ENCODE measurements around the gene BTBD7.
A peak's percentile ranks its signal among the peaks of the same experiment; 100 is the strongest.

BTBD7 gene

DNA sequence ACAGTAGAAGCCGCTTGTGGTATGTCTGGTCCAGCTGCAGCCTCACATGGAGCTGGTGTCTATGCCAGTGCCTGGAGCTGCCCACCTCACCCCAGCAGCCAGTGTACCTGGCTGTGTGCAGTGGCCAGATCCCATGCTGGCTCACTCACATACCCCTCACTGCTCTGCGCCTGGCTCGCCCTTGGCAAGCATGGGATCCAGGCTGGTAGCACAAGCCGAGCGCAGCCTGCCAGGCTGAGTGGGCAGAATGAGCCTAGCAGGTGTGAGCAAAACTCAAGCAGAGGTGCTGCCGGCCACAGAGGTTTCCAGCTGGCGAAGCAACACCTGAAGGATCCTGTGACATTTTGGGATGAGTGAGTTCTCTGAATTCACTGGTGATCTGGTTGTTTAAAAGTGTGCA is 5.0 kb upstream of the BTBD7 start:
- no peak for DNase-seq (ENCODE audit: low read depth)
- TF ChIP-seq, protein P1, sequence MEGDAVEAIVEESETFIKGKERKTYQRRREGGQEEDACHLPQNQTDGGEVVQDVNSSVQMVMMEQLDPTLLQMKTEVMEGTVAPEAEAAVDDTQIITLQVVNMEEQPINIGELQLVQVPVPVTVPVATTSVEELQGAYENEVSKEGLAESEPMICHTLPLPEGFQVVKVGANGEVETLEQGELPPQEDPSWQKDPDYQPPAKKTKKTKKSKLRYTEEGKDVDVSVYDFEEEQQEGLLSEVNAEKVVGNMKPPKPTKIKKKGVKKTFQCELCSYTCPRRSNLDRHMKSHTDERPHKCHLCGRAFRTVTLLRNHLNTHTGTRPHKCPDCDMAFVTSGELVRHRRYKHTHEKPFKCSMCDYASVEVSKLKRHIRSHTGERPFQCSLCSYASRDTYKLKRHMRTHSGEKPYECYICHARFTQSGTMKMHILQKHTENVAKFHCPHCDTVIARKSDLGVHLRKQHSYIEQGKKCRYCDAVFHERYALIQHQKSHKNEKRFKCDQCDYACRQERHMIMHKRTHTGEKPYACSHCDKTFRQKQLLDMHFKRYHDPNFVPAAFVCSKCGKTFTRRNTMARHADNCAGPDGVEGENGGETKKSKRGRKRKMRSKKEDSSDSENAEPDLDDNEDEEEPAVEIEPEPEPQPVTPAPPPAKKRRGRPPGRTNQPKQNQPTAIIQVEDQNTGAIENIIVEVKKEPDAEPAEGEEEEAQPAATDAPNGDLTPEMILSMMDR (IDR thresholded peaks at IDR 0.05; ENCODE audit: low read depth, low read length, missing control alignments) = no peak

DNA sequence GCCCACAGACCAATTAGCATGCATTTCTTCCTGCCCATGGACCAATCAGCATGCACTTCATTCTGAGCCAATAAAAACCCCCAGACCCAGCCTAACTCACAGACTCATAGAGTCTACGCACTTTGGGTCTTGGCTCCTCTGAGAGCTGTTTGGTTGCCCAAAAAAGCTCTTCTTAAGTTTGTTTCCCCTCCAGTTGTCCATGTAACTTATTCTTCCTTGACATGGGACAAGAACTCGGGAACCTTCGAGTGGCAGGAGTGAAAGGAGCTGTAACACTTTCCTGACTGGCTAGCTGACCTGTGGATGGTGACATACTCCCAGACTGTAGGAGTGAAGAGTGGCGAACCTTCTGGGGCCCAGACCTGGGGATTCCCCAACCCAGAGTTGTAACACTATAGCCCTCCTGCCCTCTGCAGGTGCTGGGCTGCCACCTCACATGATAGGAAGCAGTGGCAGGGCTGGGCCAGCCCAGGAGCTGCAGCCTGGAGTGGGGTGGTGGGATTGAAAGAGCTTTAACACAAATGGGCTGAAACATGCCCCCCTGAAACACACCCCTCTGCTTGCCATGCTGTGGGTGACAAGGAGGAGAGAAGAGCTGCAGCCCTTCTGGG is 4.4 kb upstream of the BTBD7 start:
- H3K4me3 ChIP-seq (ENCODE audit: low read depth, low read length) = no peak overlapping the region
- no peak for DNase-seq (ENCODE audit: low read depth)
- TF ChIP-seq, protein P1 (IDR thresholded peaks at IDR 0.05; ENCODE audit: low read depth, low read length, missing control alignments) = no peak

More for the DNA sequence above, 5.0 kb upstream of the BTBD7 start:
- H3K4me3 ChIP-seq (ENCODE audit: low read depth, low read length) = no peak overlapping the region

DNA sequence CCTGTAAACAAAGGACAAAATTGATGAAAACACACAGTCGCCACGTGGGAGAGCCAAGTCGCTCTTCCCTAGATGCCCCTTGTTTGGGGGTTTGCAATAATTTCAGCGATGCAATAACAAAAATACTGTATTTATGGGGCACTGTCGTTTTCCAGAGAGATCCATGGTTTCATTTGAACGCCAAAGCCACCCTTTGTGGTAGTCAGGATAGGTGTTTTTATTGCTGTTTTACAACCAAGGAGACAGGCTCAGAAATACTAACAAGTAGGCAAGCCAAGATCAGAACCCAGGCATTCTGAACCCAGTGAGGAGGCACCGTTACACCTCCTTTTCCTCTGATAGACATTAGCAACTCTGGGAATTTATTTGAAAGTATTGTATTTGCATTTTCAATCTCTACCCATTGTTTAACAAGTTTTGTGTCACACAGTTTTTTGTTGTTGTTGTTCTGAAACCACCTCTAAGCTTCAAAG is 831 bp upstream of the BTBD7 start:
- H3K4me3 ChIP-seq (ENCODE audit: low read depth, low read length) = peak overlapping the region; percentile 83
- TF ChIP-seq, protein P1 (IDR thresholded peaks at IDR 0.05; ENCODE audit: low read depth, low read length, missing control alignments) = no peak
- no peak for DNase-seq (ENCODE audit: low read depth)

DNA sequence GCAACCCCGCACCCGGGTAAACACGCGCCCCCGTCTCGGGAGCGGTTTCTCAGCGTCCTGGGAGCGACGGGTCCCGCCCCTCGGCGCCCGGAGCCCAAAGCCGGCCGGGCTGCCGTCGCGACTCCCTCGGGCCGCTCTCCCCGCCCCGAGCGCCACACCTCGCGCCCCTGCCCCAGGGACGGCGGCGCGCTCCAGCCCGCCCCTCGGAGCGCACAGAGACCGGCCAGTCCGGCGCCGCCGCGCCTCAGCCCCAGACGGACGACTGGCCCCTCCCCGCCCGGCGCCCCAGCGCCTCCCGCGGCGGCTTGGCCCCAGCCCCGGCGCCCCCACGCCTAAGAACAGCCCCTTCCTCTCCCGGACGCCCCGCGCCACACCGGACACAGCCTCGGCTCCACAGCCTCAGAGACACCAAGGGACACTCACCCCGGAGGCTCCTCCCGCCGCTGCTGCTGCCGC is 411 bp downstream of the BTBD7 start:
- DNase-seq (ENCODE audit: low read depth) = no peak
- H3K4me3 ChIP-seq (ENCODE audit: low read depth, low read length) = peak overlapping the region; percentile 83
- TF ChIP-seq, protein P1 (IDR thresholded peaks at IDR 0.05; ENCODE audit: low read depth, low read length, missing control alignments) = no peak

DNA sequence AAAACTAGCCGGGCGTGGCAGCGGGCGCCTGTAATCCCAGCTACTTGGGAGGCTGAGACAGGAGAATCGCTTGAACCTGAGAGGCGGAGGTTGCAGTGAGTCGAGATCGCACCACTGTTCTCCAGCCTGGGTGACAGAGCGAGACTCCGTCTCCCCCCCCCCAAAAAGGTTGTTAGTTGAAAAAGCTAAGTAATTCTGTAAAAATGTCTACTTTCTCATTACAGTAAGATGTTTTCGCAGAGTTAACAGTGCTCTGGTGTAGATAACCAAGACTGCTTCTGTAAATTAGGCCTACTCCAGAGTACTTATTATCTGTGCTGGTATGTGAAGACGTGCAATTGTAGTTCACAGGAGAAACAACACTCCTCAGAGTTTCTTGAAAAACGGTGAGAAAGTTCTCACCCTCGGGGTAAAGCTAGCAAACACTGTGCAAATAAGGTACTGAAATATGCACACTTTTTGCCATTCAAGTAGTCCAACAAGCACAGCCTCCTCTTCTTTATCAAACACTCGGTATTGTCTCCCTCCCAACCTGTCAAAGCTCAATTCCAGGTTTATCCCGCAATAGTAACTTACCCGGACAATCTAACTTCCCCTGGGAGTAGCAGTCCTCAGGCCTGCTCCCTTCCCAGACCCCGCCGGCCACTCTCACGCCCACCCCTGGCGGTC is 974 bp downstream of the BTBD7 start:
- peak overlapping the region; percentile 83 for H3K4me3 ChIP-seq (ENCODE audit: low read depth, low read length)
- TF ChIP-seq, protein P1 (IDR thresholded peaks at IDR 0.05; ENCODE audit: low read depth, low read length, missing control alignments) = no peak
- DNase-seq (ENCODE audit: low read depth) = no peak

DNA sequence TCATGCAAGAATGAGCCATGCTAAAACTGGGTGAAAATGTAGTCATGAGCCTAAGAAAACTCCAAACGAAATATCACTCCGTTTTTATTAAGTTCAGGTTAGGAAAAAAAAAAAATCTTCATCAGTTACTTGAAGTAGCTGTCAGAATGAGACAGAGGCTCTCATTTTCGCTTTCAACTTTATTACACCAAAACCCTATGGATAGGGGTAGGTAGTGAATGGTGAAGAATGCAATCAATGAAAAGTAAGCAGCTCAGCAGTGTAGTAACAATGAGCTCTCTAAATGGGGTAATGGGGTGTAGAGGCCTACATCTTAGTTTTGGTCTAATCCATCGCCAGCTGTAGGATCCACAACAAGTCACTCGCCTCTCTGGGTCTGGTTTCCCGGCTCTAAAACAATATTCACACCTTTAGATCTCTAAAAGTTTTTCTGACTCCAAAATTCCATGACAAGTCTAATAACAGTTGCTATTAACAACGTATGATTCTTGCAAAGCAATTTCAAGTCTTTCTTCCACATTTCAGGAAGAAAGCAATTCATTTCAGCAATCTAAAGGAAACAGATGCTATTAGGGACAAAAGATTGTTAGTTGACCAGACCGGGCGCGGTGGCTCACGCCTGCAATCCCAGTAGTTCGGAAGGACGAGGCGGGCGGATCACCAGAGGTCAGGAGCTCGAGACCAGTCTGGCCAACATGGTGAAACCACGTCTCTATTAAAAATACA is 1.7 kb downstream of the BTBD7 start:
- H3K4me3 ChIP-seq (ENCODE audit: low read depth, low read length) = peak overlapping the region; percentile 83
- DNase-seq (ENCODE audit: low read depth) = no peak
- TF ChIP-seq, protein P1 (IDR thresholded peaks at IDR 0.05; ENCODE audit: low read depth, low read length, missing control alignments) = no peak

Data from GM12864 (cell line).